Measurements from ENCODE around the gene HNRNPUL2. TPM values are rescaled to one million over a fixed set of nuclear protein-coding genes. Genes with fewer than 3 reads are reported as not detected.

The HNRNPUL2 gene
- total and polyA plus RNA-seq, 9 of the 15 experiments (the other 6 are each of a cell fraction or from before 2014, with no cell fraction given): 0.89 to 44.3 (median 15.2) TPM

- TF ChIP-seq TSC22D4 (tag; IDR thresholded peaks at IDR 0.05): no peak
- TF ChIP-seq, protein P1, sequence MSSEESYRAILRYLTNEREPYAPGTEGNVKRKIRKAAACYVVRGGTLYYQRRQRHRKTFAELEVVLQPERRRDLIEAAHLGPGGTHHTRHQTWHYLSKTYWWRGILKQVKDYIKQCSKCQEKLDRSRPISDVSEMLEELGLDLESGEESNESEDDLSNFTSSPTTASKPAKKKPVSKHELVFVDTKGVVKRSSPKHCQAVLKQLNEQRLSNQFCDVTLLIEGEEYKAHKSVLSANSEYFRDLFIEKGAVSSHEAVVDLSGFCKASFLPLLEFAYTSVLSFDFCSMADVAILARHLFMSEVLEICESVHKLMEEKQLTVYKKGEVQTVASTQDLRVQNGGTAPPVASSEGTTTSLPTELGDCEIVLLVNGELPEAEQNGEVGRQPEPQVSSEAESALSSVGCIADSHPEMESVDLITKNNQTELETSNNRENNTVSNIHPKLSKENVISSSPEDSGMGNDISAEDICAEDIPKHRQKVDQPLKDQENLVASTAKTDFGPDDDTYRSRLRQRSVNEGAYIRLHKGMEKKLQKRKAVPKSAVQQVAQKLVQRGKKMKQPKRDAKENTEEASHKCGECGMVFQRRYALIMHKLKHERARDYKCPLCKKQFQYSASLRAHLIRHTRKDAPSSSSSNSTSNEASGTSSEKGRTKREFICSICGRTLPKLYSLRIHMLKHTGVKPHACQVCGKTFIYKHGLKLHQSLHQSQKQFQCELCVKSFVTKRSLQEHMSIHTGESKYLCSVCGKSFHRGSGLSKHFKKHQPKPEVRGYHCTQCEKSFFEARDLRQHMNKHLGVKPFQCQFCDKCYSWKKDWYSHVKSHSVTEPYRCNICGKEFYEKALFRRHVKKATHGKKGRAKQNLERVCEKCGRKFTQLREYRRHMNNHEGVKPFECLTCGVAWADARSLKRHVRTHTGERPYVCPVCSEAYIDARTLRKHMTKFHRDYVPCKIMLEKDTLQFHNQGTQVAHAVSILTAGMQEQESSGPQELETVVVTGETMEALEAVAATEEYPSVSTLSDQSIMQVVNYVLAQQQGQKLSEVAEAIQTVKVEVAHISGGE (CRISPR knock-in tag; IDR thresholded peaks at IDR 0.05): peak in 1 of 3 experiments; percentile 43; a peak in 1 of 6 replicates
- no peak for TF ChIP-seq ZNF354B (CRISPR knock-in tag; IDR thresholded peaks at IDR 0.05)
- peak in 1 of 2 experiments; percentile 61; a peak in 1 of 4 replicates for TF ChIP-seq MNT (conservative IDR thresholded peaks at IDR 0.05)
- no peak for TF ChIP-seq KDM1A (IDR thresholded peaks at IDR 0.05)
- TF ChIP-seq NR2C2 (CRISPR knock-in tag; IDR thresholded peaks at IDR 0.05): no peak
- TF ChIP-seq NR2C2 (tag; IDR thresholded peaks at IDR 0.05): peak; percentile 82
- no peak for TF ChIP-seq ZC3H4 (CRISPR knock-in tag; IDR thresholded peaks at IDR 0.05; ENCODE audit: borderline replicate concordance)
- TF ChIP-seq ZNF263 (CRISPR knock-in tag; IDR thresholded peaks at IDR 0.05; ENCODE audit: borderline replicate concordance): peak; percentile 84; the same call in 1 of the 2 replicates
- TF ChIP-seq, protein P2, sequence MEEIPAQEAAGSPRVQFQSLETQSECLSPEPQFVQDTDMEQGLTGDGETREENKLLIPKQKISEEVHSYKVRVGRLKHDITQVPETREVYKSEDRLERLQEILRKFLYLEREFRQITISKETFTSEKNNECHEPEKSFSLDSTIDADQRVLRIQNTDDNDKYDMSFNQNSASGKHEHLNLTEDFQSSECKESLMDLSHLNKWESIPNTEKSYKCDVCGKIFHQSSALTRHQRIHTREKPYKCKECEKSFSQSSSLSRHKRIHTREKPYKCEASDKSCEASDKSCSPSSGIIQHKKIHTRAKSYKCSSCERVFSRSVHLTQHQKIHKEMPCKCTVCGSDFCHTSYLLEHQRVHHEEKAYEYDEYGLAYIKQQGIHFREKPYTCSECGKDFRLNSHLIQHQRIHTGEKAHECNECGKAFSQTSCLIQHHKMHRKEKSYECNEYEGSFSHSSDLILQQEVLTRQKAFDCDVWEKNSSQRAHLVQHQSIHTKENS (CRISPR knock-in tag; IDR thresholded peaks at IDR 0.05): no peak
- TF ChIP-seq RFX7 (CRISPR knock-in tag; IDR thresholded peaks at IDR 0.05): no peak
- TF ChIP-seq, protein P3, sequence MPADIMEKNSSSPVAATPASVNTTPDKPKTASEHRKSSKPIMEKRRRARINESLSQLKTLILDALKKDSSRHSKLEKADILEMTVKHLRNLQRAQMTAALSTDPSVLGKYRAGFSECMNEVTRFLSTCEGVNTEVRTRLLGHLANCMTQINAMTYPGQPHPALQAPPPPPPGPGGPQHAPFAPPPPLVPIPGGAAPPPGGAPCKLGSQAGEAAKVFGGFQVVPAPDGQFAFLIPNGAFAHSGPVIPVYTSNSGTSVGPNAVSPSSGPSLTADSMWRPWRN (IDR thresholded peaks at IDR 0.05; ENCODE audit: low read depth): no peak
- TF ChIP-seq, protein P4, sequence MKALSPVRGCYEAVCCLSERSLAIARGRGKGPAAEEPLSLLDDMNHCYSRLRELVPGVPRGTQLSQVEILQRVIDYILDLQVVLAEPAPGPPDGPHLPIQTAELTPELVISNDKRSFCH (CRISPR knock-in tag; IDR thresholded peaks at IDR 0.05): no peak
- TF ChIP-seq, protein P4 (tag; IDR thresholded peaks at IDR 0.05): no peak
- no peak for TF ChIP-seq GTF2B (IDR thresholded peaks at IDR 0.05; ENCODE audit: extremely low read depth, insufficient read length)
- no peak for TF ChIP-seq MTF1 (CRISPR knock-in tag; IDR thresholded peaks at IDR 0.05; ENCODE audit: borderline replicate concordance)
- TF ChIP-seq NFYB (IDR thresholded peaks at IDR 0.05; ENCODE audit: extremely low read depth, insufficient read length): peak; percentile 98
- TF ChIP-seq RBM15 (IDR thresholded peaks at IDR 0.05; ENCODE audit: insufficient read depth, low read length): no peak
- peak; percentile 99 for TF ChIP-seq SUPT5H (IDR thresholded peaks at IDR 0.05)
These were observed 26.7 kb upstream of the HNRNPUL2 start, which contains the start of gene ZBTB3 (continued) for GRCh38 chr11:62753736-62754603.
